IMR-90 (cell line): ENCODE results near the gene SEMA6A. TPM values are rescaled to one million over a fixed set of nuclear protein-coding genes. Genes with fewer than 3 reads are reported as not detected.
A peak's percentile ranks its signal among the peaks of the same experiment; 100 is the strongest.

Experiments
- ATAC-seq: fragments of 200-7000 bp; cut with Tn5 transposase; 2 replicates; pipeline ENCODE4 v1.9.1; 2020; ENCODE audit warnings: low read depth, mild to moderate bottlenecking, moderate library complexity
- BruUV-seq: library from RNA; stranded (reverse); fragments of 400-500 nt; replicated peaks from 2 replicates; lab custom pipeline; 2021; lab: Mats Ljungman, UMichigan
- CTCF ChIA-PET: fragments of 300-600 bp; formaldehyde crosslinking; extraction: SDS; loops from one replicate; lab custom pipeline; 2021; ENCODE audit warnings: antibody characterized with exemption; lab: Yijun Ruan, JAX
- POLR2A ChIA-PET: fragments of 300-600 bp; sonication (Branson Sonifier 250); formaldehyde crosslinking; loops from one replicate; lab custom pipeline; 2022; ENCODE audit warnings: antibody characterized with exemption; ENCODE audit not compliant: unreplicated experiment; lab: Charles Lee
- DNase-seq: peaks from one replicate; pipeline ENCODE4 v3.0.0; 2013
- H2AFZ ChIP-seq: replicated peaks from 2 replicates; pipeline ENCODE3; 2013; ENCODE audit warnings: low read length, mild to moderate bottlenecking; ENCODE audit not compliant: poor library complexity
- H2AK5ac ChIP-seq: 2 replicates; pipeline ENCODE4 v1.6.1; 2013; ENCODE audit warnings: low read depth, low read length, inconsistent platforms
- H2AK9ac ChIP-seq: replicated peaks from 2 replicates; pipeline ENCODE3; 2013; ENCODE audit warnings: mild to moderate bottlenecking, low read depth, low read length, moderate library complexity; ENCODE audit not compliant: poor library complexity
- H2BK120ac ChIP-seq: 2 replicates; pipeline ENCODE4 v1.6.1; 2013; ENCODE audit warnings: low read depth, low read length, inconsistent platforms
- H2BK15ac ChIP-seq: 3 replicates; pipeline ENCODE4 v1.6.1; 2013; ENCODE audit warnings: low read depth, low read length, inconsistent platforms
- H2BK20ac ChIP-seq: 2 replicates; pipeline ENCODE4 v1.6.1; 2013; ENCODE audit warnings: low read depth, mild to moderate bottlenecking, inconsistent platforms, low read length, moderate library complexity
- H2BK5ac ChIP-seq: 2 replicates; pipeline ENCODE4 v1.6.1; 2013; ENCODE audit warnings: mild to moderate bottlenecking, low read depth, low read length, inconsistent platforms; ENCODE audit not compliant: poor library complexity, severe bottlenecking
- H3K14ac ChIP-seq: replicated peaks from 2 replicates; pipeline ENCODE4 v1.6.1; 2013; ENCODE audit warnings: low read depth, low read length, inconsistent platforms
- H3K18ac ChIP-seq: 2 replicates; pipeline ENCODE4 v1.6.1; 2013; ENCODE audit warnings: low read depth, low read length, control low read depth
- H3K23ac ChIP-seq: 2 replicates; pipeline ENCODE4 v1.6.1; 2013; ENCODE audit warnings: low read depth, low read length, inconsistent platforms
- H3K27ac ChIP-seq: 2 replicates; pipeline ENCODE4 v1.5.1; 2013; ENCODE audit warnings: mild to moderate bottlenecking, control low read depth, low read length; ENCODE audit not compliant: insufficient read depth
- H3K27me3 ChIP-seq: 2 replicates; pipeline ENCODE4 v1.6.1; 2013; ENCODE audit warnings: low read length; ENCODE audit not compliant: control insufficient read depth, insufficient read depth
- H3K36me3 ChIP-seq: 2 replicates; pipeline ENCODE4 v1.6.1; 2013; ENCODE audit warnings: low read length, mixed read lengths; ENCODE audit not compliant: control insufficient read depth, insufficient read depth
- H3K4ac ChIP-seq: 2 replicates; pipeline ENCODE4 v1.6.1; 2013; ENCODE audit warnings: low read depth, low read length, inconsistent platforms
- H3K4me1 ChIP-seq: 2 replicates; pipeline ENCODE4 v1.6.1; 2013; ENCODE audit warnings: low read length, mixed read lengths; ENCODE audit not compliant: control insufficient read depth, insufficient read depth
- H3K4me2 ChIP-seq: 2 replicates; pipeline ENCODE4 v1.6.1; 2013; ENCODE audit warnings: low read depth, mild to moderate bottlenecking, control low read depth, low read length, moderate library complexity
- H3K4me3 ChIP-seq: 2 replicates; pipeline ENCODE4 v1.5.1; 2013; ENCODE audit warnings: low read depth, mild to moderate bottlenecking, control low read depth, low read length, moderate library complexity; ENCODE audit not compliant: insufficient read depth
- H3K56ac ChIP-seq: 2 replicates; pipeline ENCODE4 v1.6.1; 2013; ENCODE audit warnings: low read length, inconsistent platforms; ENCODE audit not compliant: insufficient read depth; ENCODE audit errors: extremely low read depth
- H3K79me1 ChIP-seq, 2 experiments: 2 replicates each; pipeline ENCODE4 v1.6.1; 2013; ENCODE audit warnings: low read length in 2 of 2, inconsistent platforms in 1 of 2, low read depth in 1 of 2
- H3K9ac ChIP-seq: 2 replicates; pipeline ENCODE4 v1.6.1; 2013; ENCODE audit warnings: low read depth, low read length, control low read depth
- H3K9me1 ChIP-seq: 2 replicates; pipeline ENCODE4 v1.6.1; 2013; ENCODE audit warnings: low read length, inconsistent platforms; ENCODE audit not compliant: insufficient read depth
- H3K9me3 ChIP-seq: 2 replicates; pipeline ENCODE4 v1.6.1; 2013; ENCODE audit warnings: low read length; ENCODE audit not compliant: control insufficient read depth, insufficient read depth
- H4K20me1 ChIP-seq: 2 replicates; pipeline ENCODE4 v1.6.1; 2013; ENCODE audit warnings: low read length, inconsistent platforms; ENCODE audit not compliant: insufficient read depth
- H4K5ac ChIP-seq: 2 replicates; pipeline ENCODE4 v1.6.1; 2013; ENCODE audit warnings: mild to moderate bottlenecking, low read depth, low read length, control low read depth
- H4K8ac ChIP-seq, 2 experiments: 2 replicates each; pipeline ENCODE4 v1.6.1; 2013; ENCODE audit warnings: low read depth in 2 of 2, low read length in 2 of 2, control low read depth in 1 of 2, inconsistent platforms in 1 of 2
- H4K91ac ChIP-seq: 2 replicates; pipeline ENCODE4 v1.6.1; 2013; ENCODE audit warnings: low read depth, low read length, inconsistent platforms; ENCODE audit not compliant: insufficient read depth
- RFX5 ChIP-seq: IDR thresholded peaks from 2 replicates; pipeline ENCODE4 v1.8.0; 2012; ENCODE audit warnings: low read depth, mild to moderate bottlenecking, low read length, moderate library complexity
- dilution Hi-C: fragments of 300-500 bp; cut with HindIII; formaldehyde crosslinking; loops from one replicate; pipeline ENCODE4 v1.14.3; 2018; ENCODE audit warnings: low sequenced_read_pairs; ENCODE audit not compliant: unreplicated experiment
- in situ Hi-C: fragments of 300-500 bp; cut with MboI; formaldehyde crosslinking; loops from 3 replicates; pipeline ENCODE4 v1.14.3; 2019; ENCODE audit warnings: low sequenced_read_pairs, inconsistent platforms, mixed read lengths
- intact Hi-C: fragments of 100-400 bp; cut with micrococcal nuclease; formaldehyde crosslinking; loops from 2 replicates; pipeline ENCODE4 v1.10.0; 2022
- polyA plus RNA-seq, 3 experiments: library from polyadenylated mRNA; depleted of rRNA; stranded (reverse); fragments of >200 nt; gene quantifications; 2 replicates each; pipeline ENCODE4 v1.2.3, GENCODE V29; 2012; ENCODE audit warnings: low replicate concordance in 1 of 3
- total RNA-seq: library from RNA; depleted of rRNA; stranded (reverse); fragments of >200 nt; gene quantifications from 2 replicates; pipeline ENCODE4 v1.2.3, GENCODE V29; 2012
- TF ChIP-seq, protein P1 (sequence below): fragments of 150-350 bp; IDR thresholded peaks from 2 replicates; pipeline ENCODE4 v1.6.1; 2017; ENCODE audit warnings: mild to moderate bottlenecking, antibody characterized with exemption, low read length, low read depth

Gene SEMA6A
- total and polyA plus RNA-seq, 2 of the 4 experiments (the other 2 are of a cell fraction): 0.27 to 0.36 TPM

GRCh38 chr5:116423141-116423540 lies 151.5 kb downstream of the SEMA6A start:
- H3K4me1 ChIP-seq: no peaks in the 10 kb centered on the region
- no peak overlapping the region for H2BK20ac ChIP-seq
- DNase-seq (peak; percentile 2), ATAC-seq (no peak)
- TF ChIP-seq, protein P1, sequence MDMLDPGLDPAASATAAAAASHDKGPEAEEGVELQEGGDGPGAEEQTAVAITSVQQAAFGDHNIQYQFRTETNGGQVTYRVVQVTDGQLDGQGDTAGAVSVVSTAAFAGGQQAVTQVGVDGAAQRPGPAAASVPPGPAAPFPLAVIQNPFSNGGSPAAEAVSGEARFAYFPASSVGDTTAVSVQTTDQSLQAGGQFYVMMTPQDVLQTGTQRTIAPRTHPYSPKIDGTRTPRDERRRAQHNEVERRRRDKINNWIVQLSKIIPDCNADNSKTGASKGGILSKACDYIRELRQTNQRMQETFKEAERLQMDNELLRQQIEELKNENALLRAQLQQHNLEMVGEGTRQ: no peak
- TF ChIP-seq RFX5: no peak
- H3K9ac ChIP-seq: no peak overlapping the region
- no peaks in the 10 kb centered on the region for H3K27me3 ChIP-seq
- H3K27ac ChIP-seq: no peak overlapping the region
- no peak overlapping the region for H2AFZ ChIP-seq
- H4K91ac ChIP-seq: no peak overlapping the region
- no peak overlapping the region for H2AK9ac ChIP-seq
- ChIA-PET CTCF (no interaction called here), POLR2A (no interaction called here)
- H3K4ac ChIP-seq: no peak overlapping the region
- in situ Hi-C loops: no loop called here
- H3K9me3 ChIP-seq: no peaks in the 10 kb centered on the region
- no peaks in the 10 kb centered on the region for H3K79me1 ChIP-seq
- H3K18ac ChIP-seq: no peak overlapping the region
- dilution Hi-C loops: no loop called here
- no peaks in the 10 kb centered on the region for H4K20me1 ChIP-seq
- H3K56ac ChIP-seq: no peak overlapping the region
- no peak overlapping the region for H4K5ac ChIP-seq
- H3K4me2 ChIP-seq: no peak overlapping the region
- H3K9me1 ChIP-seq: no peaks in the 10 kb centered on the region
- H3K14ac ChIP-seq: no peak overlapping the region
- intact Hi-C loops: no loop called here
- H3K23ac ChIP-seq: no peak overlapping the region
- H2BK15ac ChIP-seq: no peak overlapping the region
- no peak overlapping the region for H2BK5ac ChIP-seq
- BruUV-seq: no TSS peak
- no peak overlapping the region for H2BK120ac ChIP-seq
- H3K36me3 ChIP-seq: no peaks in the 10 kb centered on the region
- no peak overlapping the region for H2AK5ac ChIP-seq
- H4K8ac ChIP-seq: no peak overlapping the region
- H3K4me3 ChIP-seq: no peak overlapping the region
